ENCODE results near the gene HLA-DRB1. TPM values are rescaled to one million over a fixed set of nuclear protein-coding genes. Genes with fewer than 3 reads are reported as not detected.

HLA-DRB1 gene
- polyA plus RNA-seq, 2 of the 4 experiments (the other 2 are of a cell fraction): not detected

Small RNA genes lying within 50 kb of the gene (small RNA-seq; reads per million reads assigned to genes)
- gene RNU1-61P: 0 to 3.4 (median 0) reads per million in 6 experiments

Other genes starting within 250 kb of the HLA-DRB1 start
- not detected in 2 replicates for gene TSBP1, start 217.9 kb downstream of the HLA-DRB1 start, polyA plus RNA-seq (2011; rRNA removed)
- not detected in 3 replicates for gene TSBP1, start 217.9 kb downstream of the HLA-DRB1 start, polyA plus RNA-seq (2017; fragmentation: RNase III; extraction: RNeasy Plus Mini Kit Qiagen cat#74134 plus additional on column Dnase treatment)
- gene BTNL2, start 182.7 kb downstream of the HLA-DRB1 start, polyA plus RNA-seq (2011; rRNA removed): not detected in 2 replicates
- gene BTNL2, start 182.7 kb downstream of the HLA-DRB1 start, polyA plus RNA-seq (2017; fragmentation: RNase III; extraction: RNeasy Plus Mini Kit Qiagen cat#74134 plus additional on column Dnase treatment): not detected in 3 replicates
- gene HLA-DRA, start 150.0 kb downstream of the HLA-DRB1 start, polyA plus RNA-seq (2011; rRNA removed): not detected in 2 replicates
- gene HLA-DRA, start 150.0 kb downstream of the HLA-DRB1 start, polyA plus RNA-seq (2017; fragmentation: RNase III; extraction: RNeasy Plus Mini Kit Qiagen cat#74134 plus additional on column Dnase treatment): not detected in 3 replicates
- gene HLA-DRB5, start 59.6 kb downstream of the HLA-DRB1 start, polyA plus RNA-seq (2011; rRNA removed): not detected in 2 replicates
- gene HLA-DRB5, start 59.6 kb downstream of the HLA-DRB1 start, polyA plus RNA-seq (2017; fragmentation: RNase III; extraction: RNeasy Plus Mini Kit Qiagen cat#74134 plus additional on column Dnase treatment): not detected in 3 replicates
- gene HLA-DQA1, start 47.6 kb upstream of the HLA-DRB1 start, polyA plus RNA-seq (2011; rRNA removed): not detected in 2 replicates
- not detected in 3 replicates for gene HLA-DQA1, start 47.6 kb upstream of the HLA-DRB1 start, polyA plus RNA-seq (2017; fragmentation: RNase III; extraction: RNeasy Plus Mini Kit Qiagen cat#74134 plus additional on column Dnase treatment)
- gene HLA-DQB1, start 76.8 kb upstream of the HLA-DRB1 start, polyA plus RNA-seq (2011; rRNA removed): not detected in 2 replicates
- gene HLA-DQB1, start 76.8 kb upstream of the HLA-DRB1 start, polyA plus RNA-seq (2017; fragmentation: RNase III; extraction: RNeasy Plus Mini Kit Qiagen cat#74134 plus additional on column Dnase treatment): not detected in 3 replicates
- not detected in 2 replicates for gene HLA-DQA2, start 151.5 kb upstream of the HLA-DRB1 start, polyA plus RNA-seq (2011; rRNA removed)
- not detected in 3 replicates for gene HLA-DQA2, start 151.5 kb upstream of the HLA-DRB1 start, polyA plus RNA-seq (2017; fragmentation: RNase III; extraction: RNeasy Plus Mini Kit Qiagen cat#74134 plus additional on column Dnase treatment)
- not detected in 2 replicates for gene HLA-DQB2, start 173.7 kb upstream of the HLA-DRB1 start, polyA plus RNA-seq (2011; rRNA removed)
- gene HLA-DQB2, start 173.7 kb upstream of the HLA-DRB1 start, polyA plus RNA-seq (2017; fragmentation: RNase III; extraction: RNeasy Plus Mini Kit Qiagen cat#74134 plus additional on column Dnase treatment): not detected in 3 replicates
- 0.10 and 0.11 TPM in 2 replicates for gene HLA-DOB, start 227.2 kb upstream of the HLA-DRB1 start, polyA plus RNA-seq (2011; rRNA removed)
- 0.07 to 0.12 TPM (median 0.08 TPM) in 3 replicates for gene HLA-DOB, start 227.2 kb upstream of the HLA-DRB1 start, polyA plus RNA-seq (2017; fragmentation: RNase III; extraction: RNeasy Plus Mini Kit Qiagen cat#74134 plus additional on column Dnase treatment)
- 11.4 and 12.1 TPM in 2 replicates for gene TAP2, start 248.9 kb upstream of the HLA-DRB1 start, polyA plus RNA-seq (2011; rRNA removed)
- gene TAP2, start 248.9 kb upstream of the HLA-DRB1 start, polyA plus RNA-seq (2017; fragmentation: RNase III; extraction: RNeasy Plus Mini Kit Qiagen cat#74134 plus additional on column Dnase treatment): 15.9 to 18.4 TPM (median 16.5 TPM) in 3 replicates

Measured in A549 (cell line).